HG03159 (cell line): ENCODE results near the gene ATG16L1.

ENCODE experiments used
- ATAC-seq: cut with Tn5 transposase; IDR thresholded peaks from one replicate; pipeline ENCODE4 v1.9.1; 2021; ENCODE audit warnings: mild to moderate bottlenecking, moderate library complexity; ENCODE audit not compliant: unreplicated experiment

Gene ATG16L1

GRCh38 chr2:233288663-233289062 is 37.2 kb downstream of the ATG16L1 start:
- no peak for ATAC-seq

GRCh38 chr2:233289648-233290047 is 38.2 kb downstream of the ATG16L1 start:
- no peak for ATAC-seq

- ATAC-seq: no peak
Observed at GRCh38 chr2:233290051-233290845, 38.8 kb downstream of the ATG16L1 start.

- no peak for ATAC-seq
Observed at GRCh38 chr2:233295891-233296290, 44.4 kb downstream of the ATG16L1 start.

- ATAC-seq: no peak
Observed at GRCh38 chr2:233297076-233297475, 45.6 kb downstream of the ATG16L1 start.

- no peak for ATAC-seq
Observed at GRCh38 chr2:233300401-233300800, 48.9 kb downstream of the ATG16L1 start.

GRCh38 chr2:233301248-233301647 is 49.8 kb downstream of the ATG16L1 start:
- no peak for ATAC-seq

GRCh38 chr2:233301811-233302210 is 50.3 kb downstream of the ATG16L1 start:
- no peak for ATAC-seq

GRCh38 chr2:233303252-233303651 is 51.8 kb downstream of the ATG16L1 start:
- no peak for ATAC-seq

GRCh38 chr2:233307565-233307964 is 56.1 kb downstream of the ATG16L1 start, which contains the start of gene SAG:
Gene SAG, plus strand, starts transcription at chr2:233307816. Its CDS starts 1,374 bp downstream, at chr2:233309190.
- no peak for ATAC-seq

- ATAC-seq: no peak
Observed at GRCh38 chr2:233311241-233311926, 59.9 kb downstream of the ATG16L1 start.

GRCh38 chr2:233312874-233313273 is 61.4 kb downstream of the ATG16L1 start:
- ATAC-seq: no peak

- ATAC-seq: no peak
Observed at GRCh38 chr2:233314180-233314925, 62.9 kb downstream of the ATG16L1 start.

GRCh38 chr2:233317196-233317943 is 65.9 kb downstream of the ATG16L1 start:
- no peak for ATAC-seq

- ATAC-seq: no peak
Observed at GRCh38 chr2:233319256-233319655, 67.8 kb downstream of the ATG16L1 start.

- ATAC-seq: no peak
Observed at GRCh38 chr2:233320470-233320869, 69.0 kb downstream of the ATG16L1 start.

- ATAC-seq: no peak
Observed at GRCh38 chr2:233321166-233321565, 69.7 kb downstream of the ATG16L1 start.

GRCh38 chr2:233323851-233324250 is 72.4 kb downstream of the ATG16L1 start:
- ATAC-seq: no peak

GRCh38 chr2:233325256-233325655 is 73.8 kb downstream of the ATG16L1 start:
- no peak for ATAC-seq

- no peak for ATAC-seq
Observed at GRCh38 chr2:233325814-233326213, 74.3 kb downstream of the ATG16L1 start.

- ATAC-seq: no peak
Observed at GRCh38 chr2:233326500-233326899, 75.0 kb downstream of the ATG16L1 start.
